HepG2 (cell line): ENCODE measurements around the gene GNAL. TPM values are rescaled to one million over a fixed set of nuclear protein-coding genes. Genes with fewer than 3 reads are reported as not detected.

Experiments
- ATAC-seq: fragments of 200-7000 bp; cut with Tn5 transposase; 3 replicates; pipeline ENCODE4 v1.9.1; 2020; ENCODE audit warnings: mild to moderate bottlenecking, moderate library complexity
- BruUV-seq: library from RNA; stranded (reverse); fragments of 400-500 nt; replicated peaks from 2 replicates; lab custom pipeline; 2021; lab: Mats Ljungman, UMichigan
- CTCF ChIA-PET: fragments of 300-600 bp; formaldehyde crosslinking; extraction: SDS; loops from one replicate; lab custom pipeline; 2021; ENCODE audit warnings: low total read pairs, inconsistent platforms, low intra/inter-chr PET ratio; lab: Yijun Ruan, JAX
- POLR2A ChIA-PET: fragments of 350-600 bp; sonication (Branson Sonifier 250); formaldehyde crosslinking; loops from one replicate; lab custom pipeline; 2020; ENCODE audit warnings: antibody characterized with exemption, inconsistent platforms; lab: Yijun Ruan, JAX
- DNase-seq: peaks from one replicate; pipeline ENCODE4 v3.0.0-alpha.2; 2015; ENCODE audit warnings: low spot score
- FAIRE-seq: peaks from 3 replicates; lab custom pipeline; 2011; peaks lifted over from hg19 to GRCh38; lab: Jason Lieb, UNC
- H2AFZ ChIP-seq: one replicate; pipeline ENCODE4 v1.6.1; 2011; ENCODE audit warnings: low read length, inconsistent platforms
- H3K27ac ChIP-seq: fragments of 300-600 bp; 3 replicates; pipeline ENCODE4 v1.8.0; 2011; ENCODE audit warnings: mixed run types, mild to moderate bottlenecking, mixed read lengths, low read length, inconsistent platforms; ENCODE audit not compliant: insufficient read depth; ENCODE audit errors: extremely low read length
- H3K27me3 ChIP-seq, 2 experiments: fragments of 200-600 bp in 1 of 2; 2 replicates in 1 of 2; 3 replicates in 1 of 2; pipeline versions ENCODE4 v1.6.0 to v1.8.0; 2011; ENCODE audit warnings: low read length in 2 of 2, mild to moderate bottlenecking in 2 of 2, moderate library complexity in 2 of 2, inconsistent platforms in 1 of 2; ENCODE audit not compliant: insufficient read depth in 2 of 2, control insufficient read depth in 1 of 2
- H3K36me3 ChIP-seq, 2 experiments: fragments of 200-600 bp in 1 of 2; replicated peaks in 1 of 2; 2 replicates in 1 of 2; 3 replicates in 1 of 2; pipeline versions ENCODE4 v1.5.1 to v1.8.0; 2011; ENCODE audit warnings: low read length in 2 of 2, inconsistent platforms in 1 of 2; ENCODE audit not compliant: insufficient read depth in 2 of 2, control insufficient read depth in 1 of 2
- H3K4me1 ChIP-seq: 2 replicates; pipeline ENCODE4 v1.5.1; 2012; ENCODE audit warnings: low read length, inconsistent platforms; ENCODE audit not compliant: insufficient read depth
- H3K4me2 ChIP-seq: 2 replicates; pipeline ENCODE4 v1.6.0; 2011; ENCODE audit warnings: low read depth, low read length, inconsistent platforms
- H3K4me3 ChIP-seq, 3 experiments: fragments of 200-600 bp in 1 of 3; sonication (generic), shearing (Covaris generic) in 1 of 3; replicated peaks in 1 of 3; 2 replicates each; pipeline ENCODE4 v1.5.1; 2011 to 2016; ENCODE audit warnings: low read length in 3 of 3, inconsistent platforms in 2 of 3, low read depth in 2 of 3, mild to moderate bottlenecking in 2 of 3, control low read depth in 1 of 3, mixed read lengths in 1 of 3; ENCODE audit not compliant: insufficient read depth in 1 of 3
- H3K79me2 ChIP-seq: one replicate; pipeline ENCODE4 v1.6.1; 2011; ENCODE audit warnings: low read length, inconsistent platforms; ENCODE audit not compliant: insufficient read depth
- H3K9ac ChIP-seq: 2 replicates; pipeline ENCODE4 v1.6.0; 2011; ENCODE audit warnings: mild to moderate bottlenecking, low read depth, low read length, inconsistent platforms; ENCODE audit not compliant: insufficient read depth
- H3K9me3 ChIP-seq: 2 replicates; pipeline ENCODE4 v1.5.1; 2012; ENCODE audit warnings: mild to moderate bottlenecking, low read length
- H4K20me1 ChIP-seq: 2 replicates; pipeline ENCODE4 v1.6.0; 2011; ENCODE audit warnings: inconsistent platforms, mild to moderate bottlenecking, low read length, moderate library complexity; ENCODE audit not compliant: insufficient read depth
- CCAR2 ChIP-seq: fragments of 200-400 bp; formaldehyde crosslinking; optimal IDR thresholded peaks from 2 replicates; pipeline ENCODE3; 2018; ENCODE audit warnings: low read depth, mild to moderate bottlenecking, low read length, moderate library complexity
- FOXA1 ChIP-seq, 2 experiments: fragments of 450-650 bp in 1 of 2; sonication (generic) in 1 of 2; formaldehyde crosslinking in 1 of 2; IDR thresholded peaks; 2 replicates each; pipeline versions ENCODE4 v1.4.0 to v1.6.1; 2016 to 2020; ENCODE audit warnings: missing genetic modification reagents in 1 of 2
- GRHL1 ChIP-seq: sonication (generic); formaldehyde crosslinking; conservative IDR thresholded peaks from 2 replicates; pipeline ENCODE4 v1.8.0; 2022; ENCODE audit warnings: missing genetic modification reagents
- KIAA2018 ChIP-seq: sonication (generic); formaldehyde crosslinking; IDR thresholded peaks from 2 replicates; pipeline ENCODE4 v1.5.0; 2020; ENCODE audit warnings: mild to moderate bottlenecking, missing genetic modification reagents, borderline replicate concordance
- MXD3 ChIP-seq: IDR thresholded peaks from 2 replicates; pipeline ENCODE4 v1.6.1; 2016; ENCODE audit warnings: mild to moderate bottlenecking, missing biosample characterization, missing genetic modification reagents
- TMF1 ChIP-seq: sonication (generic); formaldehyde crosslinking; IDR thresholded peaks from 2 replicates; pipeline ENCODE4 v1.8.1; 2022; ENCODE audit warnings: low read depth, missing genetic modification reagents
- ZNF691 ChIP-seq: sonication (generic); formaldehyde crosslinking; IDR thresholded peaks from 2 replicates; pipeline ENCODE4 v1.4.0; 2020; ENCODE audit warnings: missing genetic modification reagents, low read depth, mild to moderate bottlenecking, borderline replicate concordance
- WGBS: methylation state at CpG from one replicate; pipeline ENCODE4 v1.1.6; 2017; ENCODE audit warnings: low lambda C conversion rate; 5-methylcytosine and 5-hydroxymethylcytosine counted together
- in situ Hi-C: cut with HindIII; loops from 2 replicates; pipeline ENCODE4 v1.10.0; 2017; ENCODE audit warnings: low pct_unique_long_range_greater_than_20kb; ENCODE audit not compliant: extremely low pct_ligation_motif_present
- intact Hi-C: fragments of 100-400 bp; cut with micrococcal nuclease; formaldehyde crosslinking; loops from one replicate; pipeline ENCODE4 v1.10.0; 2022; ENCODE audit not compliant: unreplicated experiment
- polyA plus RNA-seq, 8 experiments: library from polyadenylated mRNA; depleted of rRNA in 3 of 8; stranded (reverse) in 7 of 8; unstranded in 1 of 8; fragments of >200 nt; fragmentation: Illumina TruSeq in 4 of 8; extraction: Trizol in 4 of 8; gene quantifications; 2 replicates each; pipeline versions ENCODE4 v1.2.1 to v1.2.3, GENCODE V29; 2011 to 2016; ENCODE audit warnings: low read depth in 4 of 8, missing spikeins in 1 of 8, mixed read lengths in 1 of 8; ENCODE audit not compliant: insufficient read depth in 1 of 8
- total RNA-seq, 5 experiments: library from RNA; depleted of rRNA; stranded (reverse); fragments of >200 nt; fragmentation: Illumina TruSeq; extraction: Trizol; gene quantifications; 2 replicates each; pipeline ENCODE4 v1.2.3, GENCODE V29; 2016; ENCODE audit warnings: low read depth in 1 of 5

The GNAL gene
- total and polyA plus RNA-seq, 2 of the 13 experiments (the other 11 are each of a cell fraction or from before 2014, with no cell fraction given), result 0.87 to 1.4 TPM

GRCh38 chr18:11818486-11819203, 129.6 kb downstream of the GNAL start:
- FAIRE-seq (no peak), ATAC-seq (no peak), DNase-seq (no peak)
- H3K9me3 ChIP-seq, result no peaks in the 10 kb centered on the region
- no peaks in the 10 kb centered on the region for H3K36me3 ChIP-seq
- ChIA-PET POLR2A (no interaction called here), CTCF (no interaction called here)
- WGBS, result 61% methylated on average over 17 of the region's 17 CpGs
- no peak overlapping the region for H3K27ac ChIP-seq
- BruUV-seq, result no TSS peak
- no peaks in the 10 kb centered on the region for H3K4me1 ChIP-seq
- in situ Hi-C loops (no loop called here), intact Hi-C loops (no loop called here)
- H3K9ac ChIP-seq, result no peak overlapping the region
- H4K20me1 ChIP-seq, result no peaks in the 10 kb centered on the region
- H3K4me2 ChIP-seq, result no peak overlapping the region
- peaks cover 0 to 8% of the 10 kb centered on the region in 2 experiments; a peak in 1 of 5 replicates for H3K27me3 ChIP-seq
- no peak overlapping the region for H3K4me3 ChIP-seq
- H2AFZ ChIP-seq, result no peak overlapping the region
- TF ChIP-seq KIAA2018 (CRISPR knock-in tag), result no peak
- no peak for TF ChIP-seq CCAR2
- TF ChIP-seq ZNF691 (CRISPR knock-in tag), result no peak
- TF ChIP-seq MXD3 (CRISPR knock-in tag), result no peak
- TF ChIP-seq FOXA1 (IDR thresholded peaks at IDR 0.05), result no peak
- TF ChIP-seq FOXA1 (CRISPR knock-in tag; IDR thresholded peaks at IDR 0.05), result no peak
- TF ChIP-seq TMF1 (CRISPR knock-in tag), result no peak
- no peak for TF ChIP-seq GRHL1 (CRISPR knock-in tag)
- H3K79me2 ChIP-seq, result no peaks in the 10 kb centered on the region
